Right renal cortex interstitium (tissue), 3 donors: ENCODE results near the gene ZGRF1. TPM values are rescaled to one million over a fixed set of nuclear protein-coding genes. Genes with fewer than 3 reads are reported as not detected.
"Not testable (repeated sequence)": the region's sequence is repeated elsewhere in the genome, so short reads cannot be mapped to it uniquely, and the experiment has no call there.

Experiments used
- DNase-seq, 3 donors: peaks; one replicate each; pipeline ENCODE4 v3.0.0-alpha.2; 2013; ENCODE audit warnings: low read depth in 3 of 3, low spot score in 2 of 3
- polyA plus RNA-seq, 3 donors: library from polyadenylated mRNA; unstranded; fragments of 120-200 nt; gene quantifications; one replicate each; pipeline ENCODE4 v1.2.1, GENCODE V29; 2013; ENCODE audit not compliant: insufficient read length in 3 of 3

ZGRF1 gene
- polyA plus RNA-seq, 3 donors: 12.4 to 16.6 (median 14.5) TPM

- DNase-seq: no peak
These were observed 118.8 kb downstream of the ZGRF1 start for GRCh38 chr4:112517911-112518310.

- DNase-seq: no peak
These were observed 119.6 kb downstream of the ZGRF1 start for GRCh38 chr4:112517067-112517634.

- DNase-seq: no peak
These were observed 120.1 kb downstream of the ZGRF1 start for GRCh38 chr4:112516471-112517066.

- DNase-seq: no peak
These were observed 120.6 kb downstream of the ZGRF1 start, which contains the start of gene NEUROG2 for GRCh38 chr4:112516066-112516470. TSS of gene NEUROG2 (minus strand) at chr4:112516180. CDS start at chr4:112515475, 705 bp downstream.

GRCh38 chr4:112515198-112516065, 121.3 kb downstream of the ZGRF1 start:
- DNase-seq: no peak

GRCh38 chr4:112514647-112515197, 122.0 kb downstream of the ZGRF1 start:
- no peak for DNase-seq

GRCh38 chr4:112513971-112514646, 122.6 kb downstream of the ZGRF1 start:
- no peak for DNase-seq

- DNase-seq: no peak
These were observed 124.9 kb downstream of the ZGRF1 start for GRCh38 chr4:112511803-112512118.

GRCh38 chr4:112511093-112511802, 125.5 kb downstream of the ZGRF1 start:
- DNase-seq: no peak

- DNase-seq: no peak
These were observed 126.2 kb downstream of the ZGRF1 start for GRCh38 chr4:112510291-112511092.

- no peak for DNase-seq
These were observed 127.2 kb downstream of the ZGRF1 start for GRCh38 chr4:112509243-112510141.

GRCh38 chr4:112508356-112508755, 128.4 kb downstream of the ZGRF1 start:
- no peak for DNase-seq

- no peak for DNase-seq
These were observed 131.9 kb downstream of the ZGRF1 start for GRCh38 chr4:112504807-112505206.

- no peak for DNase-seq
These were observed 133.8 kb downstream of the ZGRF1 start for GRCh38 chr4:112502871-112503270.

GRCh38 chr4:112492321-112492720, 144.4 kb downstream of the ZGRF1 start:
- no peak for DNase-seq

- not testable (repeated sequence) for DNase-seq
These were observed 145.9 kb downstream of the ZGRF1 start for GRCh38 chr4:112490808-112491207.
